Measurements from ENCODE around the gene APOH. TPM values are rescaled to one million over a fixed set of nuclear protein-coding genes. Genes with fewer than 3 reads are reported as not detected.

Gene APOH
- total RNA-seq, 3 donors from 2014 or later = not detected

GRCh38 chr17:66272811-66273585 lies 43.8 kb upstream of the APOH start:
- no peak for DNase-seq (ENCODE audit: low spot score in 2 of 2)

GRCh38 chr17:66271512-66271911 lies 42.3 kb upstream of the APOH start:
- Histone ChIP-seq H3K4me3 (no peak overlapping the region), H3K27me3 (no peaks in the 10 kb centered on the region), H3K9me3 (peaks cover 0 to 8% of the 10 kb centered on the region in 2 donors), H3K4me1 (no peaks in the 10 kb centered on the region), H3K36me3 (no peaks in the 10 kb centered on the region), H3K27ac (no peak overlapping the region)
- intact Hi-C loops (cut with DNase I; ENCODE audit: low total_unique reads) = no loop called here
- DNase-seq (ENCODE audit: low spot score in 2 of 2) = no peak
- no peak for TF ChIP-seq POLR2A (IDR thresholded peaks at IDR 0.05)
- no peak for TF ChIP-seq CTCF (IDR thresholded peaks at IDR 0.05)
- TF ChIP-seq POLR2AphosphoS5 (IDR thresholded peaks at IDR 0.05) = no peak

More at GRCh38 chr17:66272811-66273585, 43.8 kb upstream of the APOH start:
- peaks cover 0 to 8% of the 10 kb centered on the region in 2 donors for H3K9me3 ChIP-seq
- no peak overlapping the region for H3K4me3 ChIP-seq
- no peaks in the 10 kb centered on the region for H3K36me3 ChIP-seq
- TF ChIP-seq CTCF (IDR thresholded peaks at IDR 0.05) (no peak), POLR2AphosphoS5 (IDR thresholded peaks at IDR 0.05) (no peak), POLR2A (IDR thresholded peaks at IDR 0.05) (no peak)
- H3K4me1 ChIP-seq = no peaks in the 10 kb centered on the region
- no peak overlapping the region for H3K27ac ChIP-seq
- no peaks in the 10 kb centered on the region for H3K27me3 ChIP-seq
- intact Hi-C loops (cut with DNase I; ENCODE audit: low total_unique reads) = no loop called here

DNA sequence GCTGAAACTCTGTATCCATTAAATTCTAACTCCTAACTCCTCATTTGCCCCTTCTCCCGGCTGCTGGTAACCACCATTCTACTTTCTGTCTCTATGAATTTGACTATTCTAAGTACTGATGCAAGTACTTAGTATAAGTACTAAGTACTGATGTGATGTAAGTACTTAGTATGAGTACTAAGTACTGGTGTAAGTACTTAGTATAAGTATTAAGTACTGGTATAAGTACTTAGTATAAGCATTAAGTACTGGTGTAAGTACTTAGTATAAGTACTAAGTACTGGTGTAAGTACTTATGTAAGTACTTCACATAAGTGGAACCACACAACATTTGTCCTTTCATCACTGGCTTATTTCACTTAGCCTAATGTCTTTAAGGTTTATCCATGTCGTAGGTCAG lies 40.9 kb upstream of the APOH start:
- no peak overlapping the region for H3K27ac ChIP-seq
- peaks cover 0 to 8% of the 10 kb centered on the region in 2 donors for H3K9me3 ChIP-seq
- H3K27me3 ChIP-seq = no peaks in the 10 kb centered on the region
- H3K4me1 ChIP-seq = no peaks in the 10 kb centered on the region
- no peaks in the 10 kb centered on the region for H3K36me3 ChIP-seq
- no peak for DNase-seq (ENCODE audit: low spot score in 2 of 2)
- H3K4me3 ChIP-seq = no peak overlapping the region
- no peak for TF ChIP-seq POLR2A (IDR thresholded peaks at IDR 0.05)
- no peak for TF ChIP-seq CTCF (IDR thresholded peaks at IDR 0.05)
- TF ChIP-seq POLR2AphosphoS5 (IDR thresholded peaks at IDR 0.05) = no peak
- intact Hi-C loops (cut with DNase I; ENCODE audit: low total_unique reads) = no loop called here

- DNase-seq (ENCODE audit: low spot score in 2 of 2) = no peak
- peaks cover 0 to 8% of the 10 kb centered on the region in 2 donors for H3K9me3 ChIP-seq
- H3K27ac ChIP-seq = no peak overlapping the region
- no peaks in the 10 kb centered on the region for H3K4me1 ChIP-seq
- no peak for TF ChIP-seq POLR2AphosphoS5 (IDR thresholded peaks at IDR 0.05)
- no peak for TF ChIP-seq CTCF (IDR thresholded peaks at IDR 0.05)
- no peak overlapping the region for H3K4me3 ChIP-seq
- no peaks in the 10 kb centered on the region for H3K27me3 ChIP-seq
- intact Hi-C loops (cut with DNase I; ENCODE audit: low total_unique reads) = no loop called here
- no peaks in the 10 kb centered on the region for H3K36me3 ChIP-seq
Observed at GRCh38 chr17:66268247-66268927, 39.2 kb upstream of the APOH start.

GRCh38 chr17:66264696-66265095 lies 35.5 kb upstream of the APOH start:
- no peak for DNase-seq (ENCODE audit: low spot score in 2 of 2)
- no peaks in the 10 kb centered on the region for H3K36me3 ChIP-seq
- H3K4me1 ChIP-seq = no peaks in the 10 kb centered on the region
- H3K4me3 ChIP-seq = no peak overlapping the region
- no peak for TF ChIP-seq CTCF (IDR thresholded peaks at IDR 0.05)
- no peaks in the 10 kb centered on the region for H3K27me3 ChIP-seq
- no peak overlapping the region for H3K27ac ChIP-seq
- intact Hi-C loops (cut with DNase I; ENCODE audit: low total_unique reads) = no loop called here
- H3K9me3 ChIP-seq = no peaks in the 10 kb centered on the region
